Tibial artery (tissue), 4 donors: Measurements from ENCODE around the gene GDF11.
A peak's percentile ranks its signal among the peaks of the same experiment; 100 is the strongest.

Source experiments
- DNase-seq, 2 donors: peaks; one replicate each; pipeline ENCODE4 v3.0.0-alpha.2; 2019
- H3K27ac ChIP-seq, 2 donors: fragments of 200-600 bp; sonication (generic) in 1 of 2; 1 replicate in 1 of 2; 2 replicates in 1 of 2; pipeline ENCODE4 v1.5.1; 2018 to 2019; ENCODE audit warnings: mild to moderate bottlenecking in 1 of 2
- H3K27me3 ChIP-seq, 2 donors: fragments of 200-600 bp; sonication (generic) in 1 of 2; one replicate each; pipeline versions ENCODE4 v1.5.1 to v1.6.0; 2016 to 2019
- H3K36me3 ChIP-seq, 3 donors: fragments of 200-600 bp; sonication (generic) in 2 of 3; one replicate each; pipeline ENCODE4 v1.5.1; 2016 to 2019; ENCODE audit warnings: mild to moderate bottlenecking in 2 of 3
- H3K4me1 ChIP-seq, 4 donors: fragments of 200-600 bp; sonication (generic) in 2 of 4; 1 replicate in 3 of 4; 2 replicates in 1 of 4; pipeline ENCODE4 v1.5.1; 2016 to 2019
- H3K4me3 ChIP-seq, 2 donors: fragments of 200-600 bp; sonication (generic) in 1 of 2; 1 replicate in 1 of 2; 2 replicates in 1 of 2; pipeline ENCODE4 v1.5.1; 2018 to 2019; ENCODE audit warnings: mild to moderate bottlenecking in 2 of 2
- H3K9me3 ChIP-seq, 3 donors: fragments of 200-600 bp; sonication (generic) in 1 of 3; one replicate each; pipeline ENCODE4 v1.5.1; 2016 to 2019
- CTCF ChIP-seq, 2 experiments: fragments of 200-600 bp in 1 of 2; fragments of 450-650 bp in 1 of 2; IDR thresholded peaks; one replicate each; pipeline ENCODE4 v1.5.1; 2017 to 2019; ENCODE audit warnings: antibody characterized with exemption in 2 of 2, mild to moderate bottlenecking in 1 of 2, moderate library complexity in 1 of 2
- intact Hi-C: fragments of 100-400 bp; cut with DNase I; formaldehyde crosslinking; loops from one replicate; pipeline ENCODE4 v1.15.0; 2023; ENCODE audit warnings: low total_unique reads

Gene GDF11

GRCh38 chr12:55704824-55705718 lies 37.9 kb upstream of the GDF11 start:
- H3K9me3 ChIP-seq = no peaks in the 10 kb centered on the region
- H3K4me3 ChIP-seq = peak overlapping the region; percentile 94 to 96
- TF ChIP-seq CTCF (IDR thresholded peaks at IDR 0.05) = no peak

DNA sequence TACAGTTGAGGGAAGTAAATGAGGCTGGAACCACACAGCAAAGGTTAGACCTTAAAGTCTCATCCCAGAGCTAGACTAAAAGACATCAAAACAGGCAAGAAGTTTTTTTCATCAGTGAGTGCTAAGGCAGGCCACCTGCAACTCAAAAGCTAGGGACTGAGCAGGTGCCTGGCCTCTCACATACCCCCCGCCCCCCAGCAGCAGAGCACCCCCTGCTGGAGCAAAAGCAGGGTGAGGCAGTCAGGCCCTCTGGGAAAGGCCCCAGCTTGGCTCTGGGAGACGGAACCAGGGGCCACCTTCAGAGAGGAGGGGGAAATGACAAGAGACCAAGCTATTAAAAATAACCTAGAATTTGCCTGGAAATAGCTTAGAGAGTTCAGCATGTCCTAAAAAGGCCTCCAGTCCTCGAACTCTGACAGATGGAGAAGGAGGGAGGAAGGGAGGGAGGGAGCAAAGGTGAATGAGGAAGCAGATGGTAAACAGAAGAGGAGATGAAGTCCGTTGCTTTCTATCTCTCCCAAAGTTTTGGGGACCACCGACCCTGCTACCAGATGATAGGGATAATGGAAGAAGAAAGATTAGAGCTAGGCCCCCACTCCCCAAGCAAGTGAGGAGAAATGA lies 37.0 kb upstream of the GDF11 start:
- peak overlapping the region; percentile 96 to 98 for H3K27ac ChIP-seq

More at GRCh38 chr12:55704824-55705718, 37.9 kb upstream of the GDF11 start:
- H3K27me3 ChIP-seq = no peaks in the 10 kb centered on the region
- H3K27ac ChIP-seq = peak overlapping the region; percentile 96 to 98
- peaks cover 2 to 4% (median 3%) of the 10 kb centered on the region in 3 donors for H3K36me3 ChIP-seq
- peaks cover 0 to 74% (median 56%) of the 10 kb centered on the region in 4 donors for H3K4me1 ChIP-seq
- intact Hi-C loops = no loop called here
- peak in 1 of 2 donors; percentile 84 for DNase-seq

DNA sequence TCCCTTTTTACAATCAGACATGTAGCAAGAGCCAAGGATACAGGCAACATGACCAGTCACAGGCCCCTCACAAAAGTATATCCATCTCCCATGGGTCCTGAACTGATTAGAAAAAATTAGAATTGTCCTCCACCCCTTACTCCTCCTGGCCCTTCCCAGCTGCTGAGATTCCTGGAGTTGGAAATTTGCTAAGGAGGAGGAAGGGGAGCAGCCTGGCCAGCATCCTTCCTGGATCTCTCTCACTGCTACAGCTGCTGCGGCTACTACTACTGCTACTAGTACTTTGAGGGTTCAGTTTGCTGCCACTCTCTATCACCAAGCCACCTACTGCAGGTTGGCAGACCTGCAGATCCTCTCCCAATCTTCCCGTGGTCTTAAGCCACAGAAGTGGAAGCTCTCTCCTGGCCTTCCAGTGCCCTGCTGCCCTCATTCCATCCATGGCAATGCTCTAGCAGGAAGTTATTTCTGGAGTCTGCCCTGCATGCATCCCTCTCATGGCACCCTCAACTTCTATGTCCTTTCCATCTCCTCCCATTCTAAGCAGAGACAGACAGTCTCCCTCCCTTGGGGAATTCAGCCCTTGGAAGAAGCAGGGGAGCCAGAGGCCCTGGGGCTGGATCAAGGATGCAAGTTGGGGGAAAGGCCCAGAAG lies 36.2 kb upstream of the GDF11 start:
- intact Hi-C loops = no loop called here
- no peaks in the 10 kb centered on the region for H3K9me3 ChIP-seq
- H3K36me3 ChIP-seq = no peaks in the 10 kb centered on the region
- no peaks in the 10 kb centered on the region for H3K27me3 ChIP-seq
- peaks cover 0 to 74% (median 44%) of the 10 kb centered on the region in 4 donors for H3K4me1 ChIP-seq
- no peak for DNase-seq
- no peak for TF ChIP-seq CTCF (IDR thresholded peaks at IDR 0.05)
- H3K27ac ChIP-seq = peak overlapping the region; percentile 96 to 98
- H3K4me3 ChIP-seq = peak overlapping the region; percentile 94 to 96

More for the DNA sequence above, 37.0 kb upstream of the GDF11 start:
- H3K36me3 ChIP-seq = no peaks in the 10 kb centered on the region
- DNase-seq = no peak
- peak overlapping the region; percentile 94 to 96 for H3K4me3 ChIP-seq
- no peaks in the 10 kb centered on the region for H3K27me3 ChIP-seq
- peak; percentile 45 to 55 for TF ChIP-seq CTCF (IDR thresholded peaks at IDR 0.05)
- intact Hi-C loops = no loop called here
- peaks cover 0 to 74% (median 51%) of the 10 kb centered on the region in 4 donors for H3K4me1 ChIP-seq
- H3K9me3 ChIP-seq = no peaks in the 10 kb centered on the region

DNA sequence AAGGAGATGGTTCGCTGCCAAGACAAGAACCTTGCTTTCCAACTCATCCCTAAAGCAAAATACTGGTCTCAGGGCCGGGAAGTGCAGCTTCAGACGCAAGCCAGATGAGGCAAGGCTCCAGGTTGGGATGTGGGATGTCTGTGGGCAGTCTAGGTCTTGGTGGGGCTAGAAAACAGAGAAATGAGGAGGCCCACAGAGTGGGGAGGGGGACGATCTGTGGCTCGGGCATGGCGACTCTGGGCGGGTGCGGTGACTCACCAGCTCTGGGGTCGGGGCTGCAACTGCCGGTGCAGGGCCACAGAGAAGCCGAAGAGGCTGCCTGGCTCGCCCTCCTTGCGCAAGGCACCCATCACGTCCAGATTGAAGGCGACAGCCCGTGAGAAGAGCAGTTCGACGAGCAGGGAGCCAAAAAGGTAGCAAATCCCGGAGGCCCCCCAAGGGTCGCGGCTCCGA lies 35.7 kb upstream of the GDF11 start:
- TF ChIP-seq CTCF (IDR thresholded peaks at IDR 0.05) = no peak
- peak overlapping the region; percentile 96 to 98 for H3K27ac ChIP-seq
- H3K4me3 ChIP-seq = peak overlapping the region; percentile 94 to 96
- H3K4me1 ChIP-seq = peaks cover 0 to 74% (median 44%) of the 10 kb centered on the region in 4 donors
- DNase-seq = peak in 1 of 2 donors; percentile 77
- H3K27me3 ChIP-seq = no peaks in the 10 kb centered on the region
- no peaks in the 10 kb centered on the region for H3K36me3 ChIP-seq
- no peaks in the 10 kb centered on the region for H3K9me3 ChIP-seq
- intact Hi-C loops = no loop called here

DNA sequence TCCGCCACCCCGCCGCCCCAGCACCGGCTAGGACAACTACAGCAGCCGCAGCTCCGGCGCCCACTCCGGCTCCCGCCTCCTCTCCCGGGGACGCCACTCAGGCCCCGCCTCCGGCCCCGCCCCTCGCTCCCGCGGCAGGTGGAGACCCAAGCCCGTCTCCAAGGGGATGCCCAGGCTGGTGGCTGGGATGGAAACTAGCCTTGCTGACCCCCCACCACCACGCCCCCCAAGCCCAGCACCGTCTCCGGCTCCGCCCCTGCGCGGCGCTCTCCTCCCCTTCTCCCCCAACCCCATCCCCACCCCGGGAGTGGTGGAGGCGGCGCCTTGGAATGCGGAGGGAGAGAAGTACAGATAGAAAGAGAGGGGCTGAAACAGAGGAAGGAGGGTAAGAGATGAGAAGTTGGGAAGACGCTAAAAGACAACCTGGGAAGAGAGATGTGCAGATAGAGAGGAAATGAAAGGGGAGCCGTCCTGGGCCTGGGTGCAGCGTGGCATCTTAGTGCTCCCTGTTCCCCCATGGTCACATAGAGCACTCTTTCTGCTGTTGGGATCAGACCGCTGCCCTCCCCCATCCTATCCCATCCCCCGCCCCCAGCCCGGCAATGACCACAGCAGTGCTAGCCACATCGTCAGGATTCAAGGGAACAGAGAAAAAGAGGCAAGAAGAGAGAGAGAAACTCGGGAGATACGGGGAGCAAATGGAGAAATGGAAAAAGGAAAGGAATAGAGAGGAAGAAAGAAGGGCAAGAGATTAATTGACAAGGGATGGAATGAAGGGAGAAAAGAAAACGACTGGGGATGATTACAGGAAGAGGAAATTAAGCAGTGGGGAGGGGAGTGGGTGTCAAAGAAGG lies 34.9 kb upstream of the GDF11 start, which contains the start of gene ITGA7:
Gene ITGA7 (minus strand): TSS at position 64 of the 854 bp plus-strand sequence. CDS start 222 bp downstream, outside the sequence.
- TF ChIP-seq CTCF (IDR thresholded peaks at IDR 0.05) = no peak
- H3K36me3 ChIP-seq = no peaks in the 10 kb centered on the region
- peak within 1 kb of the TSS; percentile 94 to 96 for H3K4me3 ChIP-seq
- intact Hi-C loops = no loop called here
- H3K27ac ChIP-seq = peak within 1 kb of the TSS; percentile 96 to 98
- H3K4me1 ChIP-seq = peaks cover 0 to 74% (median 43%) of the 10 kb centered on the region in 4 donors
- H3K27me3 ChIP-seq = no peaks in the 10 kb centered on the region
- no peaks in the 10 kb centered on the region for H3K9me3 ChIP-seq
- peak; percentile 59 to 93 for DNase-seq
